Measurements from ENCODE around the gene SLC5A2.

- TF ChIP-seq ESRRG (CRISPR knock-in tag; IDR thresholded peaks at IDR 0.05), result no peak
- no peak for TF ChIP-seq ARNTL (CRISPR knock-in tag; IDR thresholded peaks at IDR 0.05; ENCODE audit: borderline replicate concordance, low read depth)
- no peak for TF ChIP-seq ZNF70 (CRISPR knock-in tag; IDR thresholded peaks at IDR 0.05)
- no peak for TF ChIP-seq RARB (CRISPR knock-in tag; IDR thresholded peaks at IDR 0.05)
- no peak for TF ChIP-seq PATZ1 (CRISPR knock-in tag; IDR thresholded peaks at IDR 0.05; ENCODE audit: borderline replicate concordance)
- no peak for TF ChIP-seq ZFP3 (CRISPR knock-in tag; IDR thresholded peaks at IDR 0.05)
- no peak for TF ChIP-seq CSDC2 (CRISPR knock-in tag; IDR thresholded peaks at IDR 0.05)
- TF ChIP-seq GLIS3 (CRISPR knock-in tag; IDR thresholded peaks at IDR 0.05), result no peak
- TF ChIP-seq ZNF8 (CRISPR knock-in tag; IDR thresholded peaks at IDR 0.05), result no peak
- no peak for TF ChIP-seq PPARA (CRISPR knock-in tag; IDR thresholded peaks at IDR 0.05; ENCODE audit: borderline replicate concordance)
Observed at GRCh38 chr16:31459687-31460581, 23.0 kb upstream of the SLC5A2 start.

Measured in SK-N-SH treated with all-trans-retinoic acid at 6 μM for 48 hours (cell line).